ENCODE results near the gene SELENBP1. TPM values are rescaled to one million over a fixed set of nuclear protein-coding genes. Genes with fewer than 3 reads are reported as not detected.
"Not testable (repeated sequence)": the region's sequence is repeated elsewhere in the genome, so short reads cannot be mapped to it uniquely, and the experiment has no call there.

SELENBP1 gene
- polyA plus RNA-seq, 12 donors, result 22.5 to 42.9 (median 28.8) TPM; not detected in 1

DNA sequence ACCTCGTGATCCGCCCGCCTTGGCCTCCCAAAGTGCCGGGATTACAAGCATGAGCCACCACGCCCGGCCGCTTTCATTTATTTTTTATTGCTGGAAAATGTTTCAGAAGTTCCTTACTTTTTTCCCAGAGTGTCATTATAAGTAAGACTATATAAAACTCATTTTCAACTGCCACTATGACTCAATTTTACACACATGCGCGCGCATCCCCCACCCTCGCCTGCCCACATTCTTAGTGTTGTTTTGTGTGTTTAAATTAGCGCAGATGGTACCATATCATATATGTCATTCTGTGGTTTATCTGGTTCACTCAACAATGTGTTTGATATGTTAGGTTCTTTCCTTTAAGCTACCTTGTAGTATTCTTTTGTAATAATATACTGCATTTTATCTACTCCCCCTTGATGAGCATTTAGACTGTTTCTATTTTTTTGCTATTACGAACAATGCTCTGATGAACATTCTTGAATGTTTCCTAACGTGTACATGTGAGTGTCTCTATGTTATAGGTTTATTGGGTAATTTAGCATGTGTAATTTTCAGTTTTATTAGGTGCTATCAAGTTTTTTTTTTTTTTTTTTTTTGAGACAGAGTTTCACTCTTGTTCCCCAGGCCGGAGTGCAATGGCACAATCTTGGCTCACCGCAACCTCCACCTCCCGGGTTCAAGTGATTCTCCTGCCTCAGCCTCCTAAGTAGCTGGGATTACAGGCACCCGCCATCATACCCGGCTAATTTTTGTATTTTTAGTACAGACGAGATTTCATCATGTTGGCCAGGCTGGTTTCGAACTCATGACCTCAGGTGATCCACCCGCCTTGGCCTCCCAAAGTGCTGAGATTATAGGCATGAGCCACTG lies 17.9 kb upstream of the SELENBP1 start:
- not testable (repeated sequence) for DNase-seq

- no peak for DNase-seq
Measured at GRCh38 chr1:151386002-151386401, 13.5 kb upstream of the SELENBP1 start.

DNA sequence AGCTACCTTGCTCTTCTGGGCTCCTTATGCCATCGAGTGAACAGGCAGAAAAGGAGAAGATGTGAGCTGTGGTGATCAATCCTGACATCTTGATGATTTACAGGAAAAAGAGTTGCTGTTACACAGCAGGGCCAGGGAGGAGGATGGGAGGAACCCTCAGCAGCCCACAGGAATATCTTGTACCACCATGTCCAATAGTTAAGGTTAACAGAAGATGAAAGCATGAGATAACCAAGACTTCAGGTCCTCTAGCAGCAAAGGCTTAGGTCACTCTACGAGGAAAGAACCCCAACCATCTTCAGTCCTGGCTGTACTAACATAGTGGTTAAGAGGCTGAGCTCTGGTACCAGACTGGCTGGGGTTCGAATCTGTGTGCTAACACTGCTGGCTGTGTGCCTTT lies 12.1 kb upstream of the SELENBP1 start:
- no peak for DNase-seq

DNA sequence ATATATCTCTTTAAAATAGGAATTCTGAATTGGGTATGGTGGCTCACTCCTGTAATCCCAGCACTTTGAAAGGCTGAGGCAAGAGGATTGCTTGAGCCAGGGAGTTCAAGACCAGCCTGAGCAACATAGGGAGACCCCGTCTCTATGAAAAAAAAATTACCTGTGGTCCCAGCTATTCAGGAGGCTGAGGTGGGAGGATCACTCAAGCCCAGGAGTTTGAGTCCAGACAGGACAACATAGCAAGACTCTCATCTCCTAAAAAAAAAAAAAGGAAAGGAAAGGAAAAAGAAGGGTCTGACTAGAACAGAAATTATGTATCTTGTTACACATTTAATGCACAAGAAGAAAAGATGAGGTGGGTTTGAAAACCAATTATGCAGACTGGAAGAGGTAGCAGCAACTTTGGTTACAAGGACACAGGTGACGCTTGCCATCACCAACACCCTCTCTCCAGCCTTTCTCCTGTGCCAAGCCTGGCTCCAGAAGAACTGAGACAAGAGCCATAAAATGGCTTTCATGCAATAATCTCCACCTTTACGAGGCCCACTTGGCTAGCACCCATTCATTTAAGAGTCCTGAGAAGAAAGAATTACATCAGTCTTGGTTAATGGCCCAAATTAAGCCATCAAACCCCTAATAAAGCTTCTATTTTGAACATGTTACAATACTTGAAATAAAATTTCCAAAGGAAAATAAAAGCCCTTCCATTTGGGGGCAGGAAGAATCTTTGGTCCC lies 4.8 kb upstream of the SELENBP1 start:
- no peak for DNase-seq

DNA sequence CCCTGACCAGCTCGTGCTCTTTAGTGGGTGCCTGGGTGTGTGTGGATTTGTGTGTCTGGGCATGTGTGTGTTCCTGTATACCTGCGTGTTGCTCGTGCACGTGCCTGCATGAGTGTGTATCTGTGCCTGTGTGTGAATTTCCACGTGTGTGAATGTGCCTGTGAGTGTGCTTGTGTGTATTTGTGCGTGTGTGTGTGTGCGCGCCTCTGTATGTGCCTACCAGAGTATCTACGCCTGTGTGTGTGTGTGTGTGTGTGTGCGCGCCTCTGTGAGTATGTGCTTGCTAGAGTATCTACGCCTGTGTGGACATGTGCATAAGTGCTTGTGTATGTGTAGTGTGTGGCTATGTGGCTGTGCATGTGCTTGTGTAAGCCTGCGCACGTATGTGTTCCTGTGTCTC lies 691 bp upstream of the SELENBP1 start:
- DNase-seq, result no peak

- peak; percentile 48 for DNase-seq
Measured at GRCh38 chr1:151371370-151372057, 991 bp downstream of the SELENBP1 start.

DNA sequence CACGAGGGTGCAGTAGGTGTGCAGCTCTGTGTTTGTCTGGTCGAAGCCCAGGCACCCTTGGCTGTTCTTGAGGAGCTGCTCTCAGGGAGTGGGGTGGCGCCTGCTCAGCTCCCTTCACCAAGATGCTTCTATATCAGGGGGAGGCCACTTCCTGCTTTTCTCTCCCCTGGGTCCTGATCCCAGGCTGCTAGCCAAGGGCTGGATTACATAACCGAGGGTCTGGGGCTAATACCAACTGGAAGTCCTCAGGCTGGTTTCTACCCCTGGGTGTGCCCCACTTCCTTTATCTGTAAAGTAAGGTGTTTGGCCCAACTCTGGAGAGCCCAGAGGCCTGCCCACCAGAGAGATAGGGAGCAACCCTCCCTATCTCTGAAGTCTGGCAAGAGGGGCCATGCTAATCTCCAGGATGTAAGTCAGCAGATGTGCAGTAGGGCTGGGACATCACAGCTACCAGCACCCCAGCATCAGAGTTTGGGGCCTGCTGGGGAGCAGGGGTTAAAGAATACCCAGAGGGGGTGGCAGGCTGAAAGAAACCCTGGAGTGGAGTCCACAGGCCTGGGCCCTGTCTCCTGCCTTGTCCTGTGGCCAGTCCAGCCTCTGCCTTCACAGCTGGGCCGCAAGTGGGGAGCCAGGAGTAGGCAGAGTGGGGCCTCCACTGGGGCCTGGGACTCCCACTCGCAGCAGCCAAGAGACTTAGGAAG lies 2.1 kb downstream of the SELENBP1 start:
- DNase-seq, result peak; percentile 27

- no peak for DNase-seq
Measured at GRCh38 chr1:151369621-151370048, 2.9 kb downstream of the SELENBP1 start.

GRCh38 chr1:151369302-151369610 lies 3.2 kb downstream of the SELENBP1 start:
- DNase-seq, result no peak

GRCh38 chr1:151368393-151369301 lies 3.9 kb downstream of the SELENBP1 start:
- no peak for DNase-seq

GRCh38 chr1:151367658-151368392 lies 4.7 kb downstream of the SELENBP1 start:
- no peak for DNase-seq

DNA sequence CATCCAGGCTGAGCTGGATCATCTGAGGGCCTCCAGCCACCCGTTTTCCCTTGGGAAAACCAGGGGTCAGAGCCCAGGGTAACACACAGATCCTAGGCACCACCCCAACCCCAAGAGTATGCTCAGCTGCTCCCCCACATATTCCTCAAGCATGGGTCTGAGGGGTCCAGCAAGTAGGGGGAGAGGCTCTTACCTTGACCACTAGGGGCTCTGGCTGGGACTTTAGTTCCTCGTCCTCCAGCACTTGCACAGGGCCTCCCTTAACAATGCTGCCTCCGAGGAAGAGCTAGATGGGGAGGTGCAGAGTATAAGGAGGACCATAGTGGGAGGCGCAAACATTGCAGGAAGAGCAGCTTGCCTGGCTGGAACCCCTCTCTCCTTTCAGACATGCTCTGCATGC lies 7.5 kb downstream of the SELENBP1 start:
- no peak for DNase-seq

DNA sequence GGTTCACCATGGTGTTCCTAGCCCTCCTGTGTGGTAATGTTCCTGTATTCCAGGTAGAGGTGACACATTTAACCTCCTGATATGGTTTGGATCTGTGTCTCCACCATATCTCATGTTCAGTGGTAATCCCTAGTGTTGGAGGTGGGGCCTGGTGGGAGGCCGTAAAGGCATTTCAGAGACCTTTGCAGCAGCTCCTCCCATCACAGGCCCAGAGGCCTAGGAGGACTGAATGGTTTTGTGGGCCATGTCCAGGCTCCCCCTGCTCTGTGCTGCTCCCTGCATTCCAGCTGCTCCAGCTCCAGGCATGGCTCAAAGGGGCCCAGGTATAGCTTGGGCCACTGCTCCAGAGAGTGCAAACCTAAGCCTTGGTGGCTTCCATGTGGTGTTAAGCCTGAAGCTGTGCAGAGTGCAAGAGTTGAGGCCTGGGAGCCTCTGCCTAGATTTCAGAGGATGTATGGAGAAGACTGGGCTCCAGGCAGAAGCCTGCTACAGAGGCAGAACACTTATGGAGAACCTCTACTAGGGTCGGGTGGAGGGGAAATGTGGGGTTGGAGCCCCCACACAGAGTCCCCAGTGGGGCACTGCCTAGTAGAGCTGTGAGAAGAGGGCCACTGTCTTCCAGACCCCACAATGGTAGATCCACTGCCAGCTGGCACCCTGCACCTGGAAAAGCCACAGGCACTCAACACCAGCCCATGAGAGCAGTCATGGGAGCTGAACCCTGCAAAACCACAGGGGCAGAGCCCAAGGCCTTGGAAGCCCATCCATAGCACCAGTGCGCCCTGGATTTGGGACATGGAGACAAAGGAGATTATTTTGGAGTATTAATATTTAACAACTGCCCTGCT lies 10.0 kb downstream of the SELENBP1 start:
- no peak for DNase-seq

GRCh38 chr1:151361883-151362282 lies 10.6 kb downstream of the SELENBP1 start:
- no peak for DNase-seq

DNA sequence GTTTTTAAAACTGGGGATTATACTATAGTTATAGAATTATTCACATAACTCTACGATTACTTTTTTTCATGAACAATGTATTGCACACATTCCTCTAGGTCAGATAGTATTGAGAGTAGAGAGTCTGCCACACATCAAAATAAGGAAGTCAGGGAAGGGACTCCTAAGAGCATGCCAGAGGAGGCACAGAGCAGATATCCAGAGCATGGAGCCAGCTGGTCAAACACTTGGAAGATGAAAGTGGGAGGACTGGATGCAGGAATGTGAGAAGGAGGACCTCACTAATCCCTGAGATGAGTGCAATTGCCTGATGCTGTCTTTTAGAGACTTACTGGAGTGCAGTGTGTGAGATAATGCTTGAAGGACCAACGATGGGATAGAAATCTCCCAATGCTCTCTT lies 15.8 kb downstream of the SELENBP1 start:
- no peak for DNase-seq

- no peak for DNase-seq
Measured at GRCh38 chr1:151352021-151352718, 20.3 kb downstream of the SELENBP1 start.

- DNase-seq, result not testable (repeated sequence)
Measured at GRCh38 chr1:151350323-151350722, 22.2 kb downstream of the SELENBP1 start.

DNA sequence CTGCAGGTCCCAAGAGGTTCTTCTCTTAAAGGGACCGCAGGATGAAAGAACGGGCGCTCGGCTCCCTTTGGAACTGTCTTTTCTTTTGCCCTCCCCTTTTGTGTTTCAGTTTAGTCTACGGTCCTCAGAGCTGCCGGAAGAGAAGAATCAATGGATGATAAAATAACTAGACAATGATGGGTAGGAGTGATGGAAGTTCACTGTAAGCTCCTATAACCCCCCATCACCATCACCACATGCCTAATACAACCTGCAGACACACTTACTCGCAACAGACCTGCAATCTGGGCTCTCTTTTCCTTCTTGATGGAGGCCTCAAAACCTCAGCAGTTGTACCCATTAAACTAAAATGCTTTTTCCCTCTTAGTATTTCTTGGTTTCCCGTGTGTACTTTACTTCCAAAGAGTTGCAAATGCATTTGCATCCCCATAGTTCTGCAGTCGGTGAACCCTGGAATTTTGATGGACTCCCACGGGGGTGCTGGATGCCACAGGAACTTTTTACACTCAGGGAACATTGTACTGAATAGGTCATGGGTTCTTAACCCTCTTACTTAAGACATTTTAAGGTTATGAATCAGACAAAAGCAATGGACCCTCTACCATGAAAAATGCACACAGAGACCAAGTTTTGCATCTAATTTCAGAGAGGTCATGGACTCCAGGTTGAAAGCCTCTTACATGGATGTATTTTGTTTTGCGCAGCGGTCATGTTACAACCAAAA lies 24.8 kb downstream of the SELENBP1 start:
- no peak for DNase-seq
